Measurements from ENCODE around the gene CCL11.

DNA sequence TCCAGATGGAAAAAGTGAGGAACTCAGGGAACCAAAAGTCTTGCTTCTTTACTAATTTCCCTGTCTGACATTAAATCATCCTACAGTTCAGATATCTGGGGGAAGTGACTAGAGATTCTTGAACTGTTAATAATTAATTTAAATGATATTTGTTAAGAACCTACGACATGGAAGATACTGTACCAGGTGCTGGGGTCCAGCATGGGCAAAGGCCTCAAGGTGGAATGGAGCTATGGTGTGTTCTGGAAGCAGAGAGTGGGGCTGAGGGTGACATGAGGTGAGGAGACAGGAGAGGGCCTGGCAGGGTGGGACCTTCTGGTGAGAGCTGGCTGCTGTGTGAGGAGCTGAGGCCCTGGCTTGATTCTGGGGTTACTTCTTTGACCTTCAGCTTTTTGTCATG is 36.5 kb upstream of the CCL11 start:
- TF ChIP-seq, protein P1, sequence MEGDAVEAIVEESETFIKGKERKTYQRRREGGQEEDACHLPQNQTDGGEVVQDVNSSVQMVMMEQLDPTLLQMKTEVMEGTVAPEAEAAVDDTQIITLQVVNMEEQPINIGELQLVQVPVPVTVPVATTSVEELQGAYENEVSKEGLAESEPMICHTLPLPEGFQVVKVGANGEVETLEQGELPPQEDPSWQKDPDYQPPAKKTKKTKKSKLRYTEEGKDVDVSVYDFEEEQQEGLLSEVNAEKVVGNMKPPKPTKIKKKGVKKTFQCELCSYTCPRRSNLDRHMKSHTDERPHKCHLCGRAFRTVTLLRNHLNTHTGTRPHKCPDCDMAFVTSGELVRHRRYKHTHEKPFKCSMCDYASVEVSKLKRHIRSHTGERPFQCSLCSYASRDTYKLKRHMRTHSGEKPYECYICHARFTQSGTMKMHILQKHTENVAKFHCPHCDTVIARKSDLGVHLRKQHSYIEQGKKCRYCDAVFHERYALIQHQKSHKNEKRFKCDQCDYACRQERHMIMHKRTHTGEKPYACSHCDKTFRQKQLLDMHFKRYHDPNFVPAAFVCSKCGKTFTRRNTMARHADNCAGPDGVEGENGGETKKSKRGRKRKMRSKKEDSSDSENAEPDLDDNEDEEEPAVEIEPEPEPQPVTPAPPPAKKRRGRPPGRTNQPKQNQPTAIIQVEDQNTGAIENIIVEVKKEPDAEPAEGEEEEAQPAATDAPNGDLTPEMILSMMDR (conservative IDR thresholded peaks at IDR 0.05; ENCODE audit: low read depth, low read length) = no peak
- no peak for TF ChIP-seq EZH2 (IDR thresholded peaks at IDR 0.05; ENCODE audit: low read length, unreplicated experiment)

Data from PC-3 (cell line).